Diencephalon (tissue), 1 donor: ENCODE data around the gene SPIC. TPM values are rescaled to one million over a fixed set of nuclear protein-coding genes. Genes with fewer than 3 reads are reported as not detected.

Experiments
- small RNA-seq: library from RNA; depleted of rRNA; stranded (forward); fragments of <200 nt; gene quantifications from one replicate; pipeline ENCODE3, GENCODE V24; 2014
- total RNA-seq: library from RNA; depleted of rRNA; stranded (reverse); fragments of >200 nt; gene quantifications from one replicate; pipeline ENCODE4 v1.2.3, GENCODE V29; 2014

Gene SPIC
- not detected for total RNA-seq

DNA sequence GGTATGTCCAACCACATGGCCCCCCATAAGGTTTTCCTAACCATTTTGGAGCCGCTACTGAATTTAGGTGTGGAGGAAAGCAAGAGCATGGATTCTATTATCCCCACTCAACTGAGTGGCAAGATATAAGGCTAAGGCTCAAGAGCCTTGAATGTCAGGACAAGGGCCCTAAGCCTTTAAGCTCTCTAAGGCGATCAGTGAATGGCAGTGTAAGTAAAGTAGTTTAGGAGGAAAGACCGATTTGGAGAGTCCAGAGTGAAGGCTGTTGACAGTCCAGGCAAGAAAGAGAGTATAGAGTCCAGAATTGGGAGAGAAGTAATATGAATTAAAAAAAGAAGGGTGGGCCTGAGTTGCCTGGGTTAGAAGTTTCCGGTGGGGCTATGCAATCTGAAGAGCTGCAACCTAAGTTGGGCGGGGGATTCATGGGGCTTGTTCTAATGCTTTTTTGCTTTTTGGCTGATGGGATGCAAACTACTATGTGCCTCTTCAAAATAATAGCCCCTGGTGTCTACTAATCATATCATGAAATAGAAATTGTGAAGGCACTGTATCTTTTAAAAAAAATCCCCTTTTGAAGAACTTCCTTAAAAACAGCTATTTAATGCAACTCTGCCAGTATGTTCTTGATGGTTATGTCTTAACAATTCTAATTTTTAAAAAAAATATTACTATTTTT lies at the start of gene SPIC:
TSS of gene SPIC (plus strand) at position 626 of the 676 bp plus-strand sequence. CDS start 1,569 bp downstream, outside the sequence.

Small RNA genes lying within 50 kb of the gene (small RNA-seq; reads per million reads assigned to genes)
- not detected for gene RF00019
- gene RNA5SP367, result not detected
- 1.7 reads per million, percentile 85 among the genes with 10 or more reads in this experiment for gene RNU5E-5P

Other genes starting within 250 kb of the SPIC start
- 17.1 TPM for gene UTP20, start 195.2 kb upstream of the SPIC start, total RNA-seq
- gene ARL1, start 67.6 kb upstream of the SPIC start, total RNA-seq, result 54.7 TPM
- gene MYBPC1, start 119.6 kb downstream of the SPIC start, total RNA-seq, result 27.7 TPM
- gene CHPT1, start 222.3 kb downstream of the SPIC start, total RNA-seq, result 31.8 TPM